ENCODE results near the gene RABL6.

GRCh38 chr9:136875155-136875554 is 67.4 kb downstream of the RABL6 start:
- TF ChIP-seq, protein P1, sequence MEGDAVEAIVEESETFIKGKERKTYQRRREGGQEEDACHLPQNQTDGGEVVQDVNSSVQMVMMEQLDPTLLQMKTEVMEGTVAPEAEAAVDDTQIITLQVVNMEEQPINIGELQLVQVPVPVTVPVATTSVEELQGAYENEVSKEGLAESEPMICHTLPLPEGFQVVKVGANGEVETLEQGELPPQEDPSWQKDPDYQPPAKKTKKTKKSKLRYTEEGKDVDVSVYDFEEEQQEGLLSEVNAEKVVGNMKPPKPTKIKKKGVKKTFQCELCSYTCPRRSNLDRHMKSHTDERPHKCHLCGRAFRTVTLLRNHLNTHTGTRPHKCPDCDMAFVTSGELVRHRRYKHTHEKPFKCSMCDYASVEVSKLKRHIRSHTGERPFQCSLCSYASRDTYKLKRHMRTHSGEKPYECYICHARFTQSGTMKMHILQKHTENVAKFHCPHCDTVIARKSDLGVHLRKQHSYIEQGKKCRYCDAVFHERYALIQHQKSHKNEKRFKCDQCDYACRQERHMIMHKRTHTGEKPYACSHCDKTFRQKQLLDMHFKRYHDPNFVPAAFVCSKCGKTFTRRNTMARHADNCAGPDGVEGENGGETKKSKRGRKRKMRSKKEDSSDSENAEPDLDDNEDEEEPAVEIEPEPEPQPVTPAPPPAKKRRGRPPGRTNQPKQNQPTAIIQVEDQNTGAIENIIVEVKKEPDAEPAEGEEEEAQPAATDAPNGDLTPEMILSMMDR (IDR thresholded peaks at IDR 0.05): no peak
- TF ChIP-seq POLR2A (IDR thresholded peaks at IDR 0.05): no peak

All from uterus (tissue), 2 donors.